HCT116 (cell line): ENCODE measurements around the gene PPEF2. TPM values are rescaled to one million over a fixed set of nuclear protein-coding genes. Genes with fewer than 3 reads are reported as not detected.

Source experiments
- ATAC-seq: fragments of 200-7000 bp; cut with Tn5 transposase; 2 replicates; pipeline ENCODE4 v1.9.1; 2020; ENCODE audit warnings: mild to moderate bottlenecking, moderate library complexity
- BruUV-seq: library from RNA; stranded (reverse); fragments of 400-500 nt; replicated peaks from 2 replicates; lab custom pipeline; 2021; lab: Mats Ljungman, UMichigan
- CTCF ChIA-PET: fragments of 300-600 bp; sonication (Branson Sonifier 250); formaldehyde crosslinking; loops from one replicate; lab custom pipeline; 2021; ENCODE audit warnings: antibody characterized with exemption; lab: Charles Lee
- POLR2A ChIA-PET: fragments of 300-600, 350-600 bp; sonication (Branson Sonifier 250); formaldehyde crosslinking; loops from one replicate; lab custom pipeline; 2021; ENCODE audit warnings: antibody characterized with exemption; lab: Charles Lee
- RAD21 ChIA-PET, 2 experiments: fragments of 300-600 bp; sonication (Branson Sonifier 250); formaldehyde crosslinking; loops; one replicate each; lab custom pipeline; 2023; ENCODE audit warnings: low total read pairs in 2 of 2; ENCODE audit not compliant: uncharacterized antibody in 2 of 2, unreplicated experiment in 2 of 2, low non-redundant PET in 1 of 2; lab: Charles Lee
- DNase-seq: peaks from one replicate; pipeline ENCODE4 v3.0.0-alpha.2; 2010; ENCODE audit warnings: low read depth, low spot score
- H2AFZ ChIP-seq: fragments of 200-600 bp; shearing (Covaris generic), sonication (generic); 2 replicates; pipeline ENCODE4 v1.6.1; 2017; ENCODE audit warnings: low read depth, mixed run types, mixed read lengths, antibody characterized with exemption, low read length; ENCODE audit not compliant: poor library complexity, severe bottlenecking
- H3K27ac ChIP-seq: 2 replicates; pipeline ENCODE4 v1.5.1; 2012; ENCODE audit warnings: low read depth, low read length
- H3K27me3 ChIP-seq: fragments of 200-600 bp; sonication (generic); 2 replicates; pipeline ENCODE4 v1.6.1; 2016; ENCODE audit warnings: mixed run types, low read length, mixed read lengths; ENCODE audit not compliant: insufficient read depth
- H3K36me3 ChIP-seq, 2 experiments: fragments of 200-500 bp in 1 of 2; fragments of 200-600 bp in 1 of 2; sonication (Bioruptor generic) in 1 of 2; sonication (generic) in 1 of 2; 2 replicates each; pipeline versions ENCODE4 v1.5.1 to v1.6.1; 2014 to 2016; ENCODE audit warnings: low read length in 2 of 2, inconsistent platforms in 1 of 2, mixed read lengths in 1 of 2, mixed run types in 1 of 2; ENCODE audit not compliant: insufficient read depth in 2 of 2, control insufficient read depth in 1 of 2
- H3K4me1 ChIP-seq, 2 experiments: fragments of 200-600 bp in 1 of 2; sonication (generic) in 1 of 2; 2 replicates each; pipeline versions ENCODE4 v1.5.1 to v1.6.1; 2012 to 2017; ENCODE audit warnings: low read length in 2 of 2, inconsistent platforms in 1 of 2, mild to moderate bottlenecking in 1 of 2, mixed read lengths in 1 of 2, mixed run types in 1 of 2, moderate library complexity in 1 of 2; ENCODE audit not compliant: insufficient read depth in 2 of 2, control insufficient read depth in 1 of 2
- H3K4me2 ChIP-seq: fragments of 200-600 bp; sonication (generic); 2 replicates; pipeline ENCODE4 v1.6.1; 2017; ENCODE audit warnings: mixed run types, low read length, mixed read lengths
- H3K4me3 ChIP-seq, 2 experiments: fragments of 200-600 bp in 1 of 2; sonication (generic) in 1 of 2; replicated peaks in 1 of 2; 2 replicates each; pipeline ENCODE4 v1.5.1; 2011 to 2016; ENCODE audit warnings: low read length in 2 of 2, control low read depth in 1 of 2, low read depth in 1 of 2, mild to moderate bottlenecking in 1 of 2, mixed read lengths in 1 of 2, mixed run types in 1 of 2
- H3K79me2 ChIP-seq: fragments of 200-600 bp; sonication (generic); 2 replicates; pipeline ENCODE4 v1.6.1; 2017; ENCODE audit warnings: mild to moderate bottlenecking, mixed run types, low read length, moderate library complexity, mixed read lengths; ENCODE audit not compliant: insufficient read depth
- H3K9ac ChIP-seq: fragments of 200-600 bp; sonication (generic); 2 replicates; pipeline ENCODE4 v1.6.1; 2016; ENCODE audit warnings: low read length, mixed read lengths
- H3K9me2 ChIP-seq: fragments of 200-600 bp; sonication (generic), shearing (Covaris generic); 2 replicates; pipeline ENCODE4 v1.6.1; 2017; ENCODE audit warnings: mixed run types, mild to moderate bottlenecking, moderate library complexity; ENCODE audit not compliant: insufficient read depth
- H3K9me3 ChIP-seq, 2 experiments: fragments of 200-500 bp in 1 of 2; fragments of 200-600 bp in 1 of 2; sonication (Bioruptor generic) in 1 of 2; sonication (generic) in 1 of 2; 2 replicates each; pipeline ENCODE4 v1.6.1; 2014 to 2017; ENCODE audit warnings: low read length in 2 of 2, mixed read lengths in 2 of 2, inconsistent platforms in 1 of 2, low read depth in 1 of 2, mild to moderate bottlenecking in 1 of 2, mixed run types in 1 of 2, moderate library complexity in 1 of 2; ENCODE audit not compliant: control insufficient read depth in 1 of 2, insufficient read depth in 1 of 2
- H4K20me1 ChIP-seq: fragments of 200-600 bp; sonication (generic), shearing (Covaris generic); 2 replicates; pipeline ENCODE4 v1.6.1; 2017; ENCODE audit warnings: mixed run types, mild to moderate bottlenecking, moderate library complexity; ENCODE audit not compliant: insufficient read depth
- CBX3 ChIP-seq: IDR thresholded peaks from 2 replicates; pipeline ENCODE4 v1.6.1; 2012; ENCODE audit warnings: low read depth
- CEBPB ChIP-seq: IDR thresholded peaks from 2 replicates; pipeline ENCODE4 v1.6.1; 2012; ENCODE audit warnings: low read depth
- EGR1 ChIP-seq: IDR thresholded peaks from 2 replicates; pipeline ENCODE4 v1.6.1; 2012; ENCODE audit warnings: low read depth
- ELF1 ChIP-seq: IDR thresholded peaks from 2 replicates; pipeline ENCODE4 v1.6.1; 2012; ENCODE audit warnings: low read depth, borderline replicate concordance
- EZH2 ChIP-seq: fragments of 200-600 bp; sonication (generic); IDR thresholded peaks from 2 replicates; pipeline ENCODE4 v1.6.1; 2017; ENCODE audit warnings: antibody characterized with exemption, mixed run types
- EZH2phosphoT487 ChIP-seq: fragments of 200-600 bp; IDR thresholded peaks from 2 replicates; pipeline ENCODE4 v1.6.1; 2018; ENCODE audit warnings: antibody characterized with exemption, borderline replicate concordance
- JUND ChIP-seq: IDR thresholded peaks from 2 replicates; pipeline ENCODE4 v1.6.1; 2012
- POLR2AphosphoS5 ChIP-seq: IDR thresholded peaks from 2 replicates; pipeline ENCODE4 v1.6.1; 2011; ENCODE audit warnings: mild to moderate bottlenecking, low read depth, low read length, moderate library complexity
- RAD21 ChIP-seq: IDR thresholded peaks from 2 replicates; pipeline ENCODE4 v1.6.1; 2012; ENCODE audit warnings: low read depth, mild to moderate bottlenecking
- SIN3A ChIP-seq: IDR thresholded peaks from 2 replicates; pipeline ENCODE4 v1.6.1; 2012; ENCODE audit warnings: low read depth
- SRF ChIP-seq: IDR thresholded peaks from 2 replicates; pipeline ENCODE4 v1.6.1; 2012; ENCODE audit warnings: low read depth
- TCF7L2 ChIP-seq: IDR thresholded peaks from 2 replicates; pipeline ENCODE4 v1.7.0; 2011; ENCODE audit warnings: borderline replicate concordance, inconsistent platforms; ENCODE audit not compliant: insufficient read depth, insufficient read length; ENCODE audit errors: extremely low read depth
- YY1 ChIP-seq: IDR thresholded peaks from 2 replicates; pipeline ENCODE4 v1.6.1; 2011; ENCODE audit warnings: low read length, low read depth, moderate library complexity, mild to moderate bottlenecking; ENCODE audit not compliant: insufficient replicate concordance; ENCODE audit errors: extremely low read depth
- ZNF274 ChIP-seq: fragments of 200-500 bp; sonication (Bioruptor generic); IDR thresholded peaks from 2 replicates; pipeline ENCODE4 v1.6.1; 2014; ENCODE audit warnings: mild to moderate bottlenecking, low read depth, low read length, inconsistent platforms
- intact Hi-C: fragments of 100-400 bp; cut with micrococcal nuclease; formaldehyde crosslinking; loops from 2 replicates; pipeline ENCODE4 v1.10.0; 2022
- total RNA-seq: library from RNA; stranded (reverse); gene quantifications from one replicate; pipeline ENCODE4 v1.2.1, GENCODE V29; 2021; ENCODE audit not compliant: unreplicated experiment
- TF ChIP-seq, protein P1 (sequence below): IDR thresholded peaks from 2 replicates; pipeline ENCODE4 v1.6.1; 2012
- TF ChIP-seq, protein P2 (sequence below), 3 experiments: fragments of 200-600 bp in 1 of 3; sonication (generic) in 1 of 3; IDR thresholded peaks in 2 of 3; conservative IDR thresholded peaks in 1 of 3; 2 replicates each; pipeline ENCODE4 v1.5.1; 2012 to 2017; ENCODE audit warnings: low read depth in 2 of 3, low read length in 2 of 3, antibody characterized with exemption in 1 of 3, borderline replicate concordance in 1 of 3, control low read depth in 1 of 3, mild to moderate bottlenecking in 1 of 3, mixed read lengths in 1 of 3, mixed run types in 1 of 3, moderate library complexity in 1 of 3; ENCODE audit not compliant: insufficient read depth in 1 of 3
- TF ChIP-seq, protein P3 (sequence below): IDR thresholded peaks from 2 replicates; pipeline ENCODE4 v1.6.1; 2012; ENCODE audit warnings: low read depth
- TF ChIP-seq, protein P4 (sequence below): IDR thresholded peaks from 2 replicates; pipeline ENCODE4 v1.6.1; 2011; ENCODE audit warnings: mild to moderate bottlenecking, low read length, moderate library complexity; ENCODE audit not compliant: insufficient replicate concordance; ENCODE audit errors: extremely low read depth
- TF ChIP-seq, protein P5 (sequence below): IDR thresholded peaks from 2 replicates; pipeline ENCODE4 v1.6.1; 2012

PPEF2 gene
- total RNA-seq, 1 experiment from 2014 or later: not detected

DNA sequence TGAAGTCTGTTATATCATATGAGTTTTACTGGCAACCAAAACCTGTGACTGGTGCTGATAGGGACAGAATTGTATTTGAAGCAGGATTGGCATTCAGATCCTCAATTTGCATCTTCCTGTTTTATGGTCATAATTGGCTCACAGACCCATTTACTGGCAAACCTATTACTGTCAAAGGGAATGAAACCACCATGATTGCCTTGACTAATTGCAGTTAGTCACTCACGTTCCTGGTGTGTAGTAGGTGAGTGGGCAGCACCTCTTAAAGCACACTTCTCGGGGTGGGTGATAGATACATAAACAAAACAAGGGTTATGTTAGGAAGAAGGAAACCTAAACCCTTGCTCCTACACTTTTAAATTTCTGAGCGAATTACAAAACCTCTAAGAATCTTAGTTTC lies 81.0 kb downstream of the PPEF2 start:
- Histone ChIP-seq H3K9ac (no peak overlapping the region), H4K20me1 (no peaks in the 10 kb centered on the region), H3K9me2 (no peaks in the 10 kb centered on the region), H2AFZ (no peak overlapping the region), H3K27ac (no peak overlapping the region), H3K4me3 (no peak overlapping the region), H3K36me3 (0 out of 4 replicates have a peak, but pooled peaks cover 0 to 2% of the 10 kb centered on the region in 2 experiments), H3K27me3 (no peaks in the 10 kb centered on the region), H3K9me3 (no peaks in the 10 kb centered on the region), H3K4me2 (no peak overlapping the region), H3K79me2 (no peaks in the 10 kb centered on the region), H3K4me1 (peaks cover 5 to 6% of the 10 kb centered on the region in 2 experiments; a peak in 3 of 4 replicates)
- no peak for TF ChIP-seq POLR2AphosphoS5
- TF ChIP-seq CBX3: no peak
- no peak for TF ChIP-seq RAD21
- TF ChIP-seq SIN3A: no peak
- TF ChIP-seq TCF7L2: no peak
- TF ChIP-seq JUND: no peak
- TF ChIP-seq, protein P1, sequence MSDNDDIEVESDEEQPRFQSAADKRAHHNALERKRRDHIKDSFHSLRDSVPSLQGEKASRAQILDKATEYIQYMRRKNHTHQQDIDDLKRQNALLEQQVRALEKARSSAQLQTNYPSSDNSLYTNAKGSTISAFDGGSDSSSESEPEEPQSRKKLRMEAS: no peak
- no peak for TF ChIP-seq YY1
- TF ChIP-seq, protein P2, sequence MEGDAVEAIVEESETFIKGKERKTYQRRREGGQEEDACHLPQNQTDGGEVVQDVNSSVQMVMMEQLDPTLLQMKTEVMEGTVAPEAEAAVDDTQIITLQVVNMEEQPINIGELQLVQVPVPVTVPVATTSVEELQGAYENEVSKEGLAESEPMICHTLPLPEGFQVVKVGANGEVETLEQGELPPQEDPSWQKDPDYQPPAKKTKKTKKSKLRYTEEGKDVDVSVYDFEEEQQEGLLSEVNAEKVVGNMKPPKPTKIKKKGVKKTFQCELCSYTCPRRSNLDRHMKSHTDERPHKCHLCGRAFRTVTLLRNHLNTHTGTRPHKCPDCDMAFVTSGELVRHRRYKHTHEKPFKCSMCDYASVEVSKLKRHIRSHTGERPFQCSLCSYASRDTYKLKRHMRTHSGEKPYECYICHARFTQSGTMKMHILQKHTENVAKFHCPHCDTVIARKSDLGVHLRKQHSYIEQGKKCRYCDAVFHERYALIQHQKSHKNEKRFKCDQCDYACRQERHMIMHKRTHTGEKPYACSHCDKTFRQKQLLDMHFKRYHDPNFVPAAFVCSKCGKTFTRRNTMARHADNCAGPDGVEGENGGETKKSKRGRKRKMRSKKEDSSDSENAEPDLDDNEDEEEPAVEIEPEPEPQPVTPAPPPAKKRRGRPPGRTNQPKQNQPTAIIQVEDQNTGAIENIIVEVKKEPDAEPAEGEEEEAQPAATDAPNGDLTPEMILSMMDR (IDR thresholded peaks at IDR 0.05 in 2 of 3, conservative IDR thresholded peaks at IDR 0.05 in 1 of 3; ENCODE audit: borderline replicate concordance in 1 of 3, insufficient read depth in 1 of 3, low read depth in 2 of 3, low read length in 2 of 3): no peak
- TF ChIP-seq EZH2phosphoT487: no peak
- no peak for TF ChIP-seq CEBPB
- no peak for TF ChIP-seq EZH2
- TF ChIP-seq, protein P3, sequence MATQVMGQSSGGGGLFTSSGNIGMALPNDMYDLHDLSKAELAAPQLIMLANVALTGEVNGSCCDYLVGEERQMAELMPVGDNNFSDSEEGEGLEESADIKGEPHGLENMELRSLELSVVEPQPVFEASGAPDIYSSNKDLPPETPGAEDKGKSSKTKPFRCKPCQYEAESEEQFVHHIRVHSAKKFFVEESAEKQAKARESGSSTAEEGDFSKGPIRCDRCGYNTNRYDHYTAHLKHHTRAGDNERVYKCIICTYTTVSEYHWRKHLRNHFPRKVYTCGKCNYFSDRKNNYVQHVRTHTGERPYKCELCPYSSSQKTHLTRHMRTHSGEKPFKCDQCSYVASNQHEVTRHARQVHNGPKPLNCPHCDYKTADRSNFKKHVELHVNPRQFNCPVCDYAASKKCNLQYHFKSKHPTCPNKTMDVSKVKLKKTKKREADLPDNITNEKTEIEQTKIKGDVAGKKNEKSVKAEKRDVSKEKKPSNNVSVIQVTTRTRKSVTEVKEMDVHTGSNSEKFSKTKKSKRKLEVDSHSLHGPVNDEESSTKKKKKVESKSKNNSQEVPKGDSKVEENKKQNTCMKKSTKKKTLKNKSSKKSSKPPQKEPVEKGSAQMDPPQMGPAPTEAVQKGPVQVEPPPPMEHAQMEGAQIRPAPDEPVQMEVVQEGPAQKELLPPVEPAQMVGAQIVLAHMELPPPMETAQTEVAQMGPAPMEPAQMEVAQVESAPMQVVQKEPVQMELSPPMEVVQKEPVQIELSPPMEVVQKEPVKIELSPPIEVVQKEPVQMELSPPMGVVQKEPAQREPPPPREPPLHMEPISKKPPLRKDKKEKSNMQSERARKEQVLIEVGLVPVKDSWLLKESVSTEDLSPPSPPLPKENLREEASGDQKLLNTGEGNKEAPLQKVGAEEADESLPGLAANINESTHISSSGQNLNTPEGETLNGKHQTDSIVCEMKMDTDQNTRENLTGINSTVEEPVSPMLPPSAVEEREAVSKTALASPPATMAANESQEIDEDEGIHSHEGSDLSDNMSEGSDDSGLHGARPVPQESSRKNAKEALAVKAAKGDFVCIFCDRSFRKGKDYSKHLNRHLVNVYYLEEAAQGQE: no peak
- TF ChIP-seq, protein P4, sequence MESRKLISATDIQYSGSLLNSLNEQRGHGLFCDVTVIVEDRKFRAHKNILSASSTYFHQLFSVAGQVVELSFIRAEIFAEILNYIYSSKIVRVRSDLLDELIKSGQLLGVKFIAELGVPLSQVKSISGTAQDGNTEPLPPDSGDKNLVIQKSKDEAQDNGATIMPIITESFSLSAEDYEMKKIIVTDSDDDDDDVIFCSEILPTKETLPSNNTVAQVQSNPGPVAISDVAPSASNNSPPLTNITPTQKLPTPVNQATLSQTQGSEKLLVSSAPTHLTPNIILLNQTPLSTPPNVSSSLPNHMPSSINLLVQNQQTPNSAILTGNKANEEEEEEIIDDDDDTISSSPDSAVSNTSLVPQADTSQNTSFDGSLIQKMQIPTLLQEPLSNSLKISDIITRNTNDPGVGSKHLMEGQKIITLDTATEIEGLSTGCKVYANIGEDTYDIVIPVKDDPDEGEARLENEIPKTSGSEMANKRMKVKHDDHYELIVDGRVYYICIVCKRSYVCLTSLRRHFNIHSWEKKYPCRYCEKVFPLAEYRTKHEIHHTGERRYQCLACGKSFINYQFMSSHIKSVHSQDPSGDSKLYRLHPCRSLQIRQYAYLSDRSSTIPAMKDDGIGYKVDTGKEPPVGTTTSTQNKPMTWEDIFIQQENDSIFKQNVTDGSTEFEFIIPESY: no peak
- no peak for TF ChIP-seq ZNF274
- no peak for TF ChIP-seq EGR1
- TF ChIP-seq, protein P5, sequence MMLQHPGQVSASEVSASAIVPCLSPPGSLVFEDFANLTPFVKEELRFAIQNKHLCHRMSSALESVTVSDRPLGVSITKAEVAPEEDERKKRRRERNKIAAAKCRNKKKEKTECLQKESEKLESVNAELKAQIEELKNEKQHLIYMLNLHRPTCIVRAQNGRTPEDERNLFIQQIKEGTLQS: no peak
- TF ChIP-seq SRF: no peak
- no peak for TF ChIP-seq ELF1
- BruUV-seq: no TSS peak
- CTCF ChIA-PET: no interaction called here
- POLR2A ChIA-PET: no interaction called here
- RAD21 ChIA-PET: no interaction called here
- no peak for ATAC-seq
- intact Hi-C loops: no loop called here
- DNase-seq: no peak
